B cell (primary cell): Measurements from ENCODE around the gene DNAJC4.

ENCODE experiments used
- EZH2 ChIP-seq: IDR thresholded peaks from 2 replicates; pipeline ENCODE4 v1.6.1; 2012; ENCODE audit warnings: borderline replicate concordance, low read depth, mild to moderate bottlenecking, moderate library complexity, low read length; ENCODE audit not compliant: insufficient read depth, poor library complexity, severe bottlenecking
- TF ChIP-seq, protein P1 (sequence below): fragments of 200-600 bp; IDR thresholded peaks from one replicate; pipeline ENCODE4 v1.8.0; 2022; ENCODE audit warnings: antibody characterized with exemption, mild to moderate bottlenecking

DNA sequence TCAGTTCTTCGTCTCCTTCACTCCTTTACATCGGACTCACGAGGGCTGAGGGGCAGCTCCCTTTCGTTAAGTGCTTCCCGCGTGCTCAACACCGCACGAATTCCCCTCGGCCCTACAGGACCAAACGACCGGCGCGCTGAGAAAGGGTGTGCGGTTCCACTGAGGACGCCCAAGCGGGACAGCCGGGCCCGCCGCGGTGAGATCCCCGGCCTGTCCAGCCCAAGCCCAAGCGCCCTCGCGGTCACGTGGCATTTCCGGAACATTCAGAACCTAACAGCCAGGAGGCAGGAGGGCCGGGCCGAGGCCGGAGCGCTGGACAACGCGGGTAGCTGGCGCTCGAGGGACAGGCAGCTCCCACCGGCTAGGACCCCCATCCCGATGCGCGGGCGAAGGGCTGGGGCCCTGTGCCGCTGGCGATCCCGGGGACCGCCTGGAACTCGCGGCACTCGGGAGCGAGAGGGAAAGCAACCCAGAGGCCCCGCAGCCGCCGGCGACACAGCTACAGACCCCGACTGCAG, 45.1 kb upstream of the DNAJC4 start:
- TF ChIP-seq, protein P1, sequence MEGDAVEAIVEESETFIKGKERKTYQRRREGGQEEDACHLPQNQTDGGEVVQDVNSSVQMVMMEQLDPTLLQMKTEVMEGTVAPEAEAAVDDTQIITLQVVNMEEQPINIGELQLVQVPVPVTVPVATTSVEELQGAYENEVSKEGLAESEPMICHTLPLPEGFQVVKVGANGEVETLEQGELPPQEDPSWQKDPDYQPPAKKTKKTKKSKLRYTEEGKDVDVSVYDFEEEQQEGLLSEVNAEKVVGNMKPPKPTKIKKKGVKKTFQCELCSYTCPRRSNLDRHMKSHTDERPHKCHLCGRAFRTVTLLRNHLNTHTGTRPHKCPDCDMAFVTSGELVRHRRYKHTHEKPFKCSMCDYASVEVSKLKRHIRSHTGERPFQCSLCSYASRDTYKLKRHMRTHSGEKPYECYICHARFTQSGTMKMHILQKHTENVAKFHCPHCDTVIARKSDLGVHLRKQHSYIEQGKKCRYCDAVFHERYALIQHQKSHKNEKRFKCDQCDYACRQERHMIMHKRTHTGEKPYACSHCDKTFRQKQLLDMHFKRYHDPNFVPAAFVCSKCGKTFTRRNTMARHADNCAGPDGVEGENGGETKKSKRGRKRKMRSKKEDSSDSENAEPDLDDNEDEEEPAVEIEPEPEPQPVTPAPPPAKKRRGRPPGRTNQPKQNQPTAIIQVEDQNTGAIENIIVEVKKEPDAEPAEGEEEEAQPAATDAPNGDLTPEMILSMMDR: no peak
- TF ChIP-seq EZH2: no peak
